ENCODE data around the gene FAM89A. TPM values are rescaled to one million over a fixed set of nuclear protein-coding genes. Genes with fewer than 3 reads are reported as not detected.
"Not testable (repeated sequence)": the region's sequence is repeated elsewhere in the genome, so short reads cannot be mapped to it uniquely, and the experiment has no call there.

FAM89A gene
- total RNA-seq, 1 donor from 2014 or later, result 48.0 TPM

DNA sequence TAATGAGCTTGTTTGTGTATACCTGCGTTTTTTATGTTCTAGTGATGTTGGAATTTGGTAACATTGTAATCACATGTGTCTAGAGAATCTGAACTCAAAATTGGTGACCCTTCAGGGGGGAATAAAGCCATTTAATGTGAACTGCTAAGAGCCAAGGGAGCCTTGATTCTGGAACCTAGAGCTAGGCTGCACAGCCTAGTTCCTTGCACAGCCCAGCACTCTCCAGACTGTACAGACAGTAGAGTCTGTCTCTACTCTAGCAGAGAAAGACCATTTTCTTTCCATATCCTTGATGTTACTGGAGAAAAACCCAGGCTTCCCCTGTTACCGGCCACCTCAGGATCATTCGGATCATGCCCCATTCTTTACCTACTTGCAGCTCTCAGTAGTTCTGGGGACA, 52.6 kb downstream of the FAM89A start:
- no peak for DNase-seq (ENCODE audit: low spot score)
- H3K27ac Mint-ChIP-seq (ENCODE audit: unreplicated experiment), result no peak overlapping the region
- peaks cover 15% of the 10 kb centered on the region for H3K36me3 Mint-ChIP-seq (ENCODE audit: low read depth, unreplicated experiment)
- H3K27me3 Mint-ChIP-seq (ENCODE audit: unreplicated experiment), result peaks cover 6% of the 10 kb centered on the region
- no peak for TF ChIP-seq CTCF (IDR thresholded peaks at IDR 0.05; ENCODE audit: unreplicated experiment)
- H3K4me1 Mint-ChIP-seq (ENCODE audit: unreplicated experiment), result peaks cover 22% of the 10 kb centered on the region
- H3K4me3 Mint-ChIP-seq (ENCODE audit: unreplicated experiment), result no peak overlapping the region
- no peaks in the 10 kb centered on the region for H3K9me3 Mint-ChIP-seq (ENCODE audit: unreplicated experiment)

- Mint-ChIP-seq H3K36me3 (ENCODE audit: low read depth, unreplicated experiment) (peaks cover 11% of the 10 kb centered on the region), H3K9me3 (ENCODE audit: unreplicated experiment) (no peaks in the 10 kb centered on the region), H3K4me1 (ENCODE audit: unreplicated experiment) (peaks cover 22% of the 10 kb centered on the region), H3K4me3 (ENCODE audit: unreplicated experiment) (no peak overlapping the region), H3K27me3 (ENCODE audit: unreplicated experiment) (peaks cover 6% of the 10 kb centered on the region), H3K27ac (ENCODE audit: unreplicated experiment) (no peak overlapping the region)
- TF ChIP-seq CTCF (IDR thresholded peaks at IDR 0.05; ENCODE audit: unreplicated experiment), result no peak
- no peak for DNase-seq (ENCODE audit: low spot score)
Measured at GRCh38 chr1:230986976-230987375, 53.1 kb downstream of the FAM89A start.

DNA sequence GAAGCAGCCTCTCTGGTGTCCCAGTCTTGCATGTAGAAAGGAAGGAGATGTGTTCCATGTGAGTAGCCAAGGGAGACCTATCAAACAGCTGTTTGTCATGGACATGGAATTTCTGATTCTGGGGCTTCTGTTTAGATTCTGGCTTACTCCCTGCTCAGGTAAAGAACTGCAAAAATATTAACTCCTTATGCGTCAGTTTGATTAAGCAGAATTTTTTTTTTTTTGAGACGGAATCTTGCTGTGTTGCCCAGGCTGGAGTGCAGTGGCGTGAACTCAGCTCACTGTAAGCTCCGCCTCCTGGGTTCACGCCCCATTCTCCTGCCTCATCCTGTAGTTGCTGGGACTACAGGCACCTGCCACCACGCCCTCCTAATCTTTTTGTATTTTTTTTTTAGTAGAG, 54.3 kb downstream of the FAM89A start:
- no peak for TF ChIP-seq CTCF (IDR thresholded peaks at IDR 0.05; ENCODE audit: unreplicated experiment)
- no peak for DNase-seq (ENCODE audit: low spot score)
- Mint-ChIP-seq H3K9me3 (ENCODE audit: unreplicated experiment) (no peaks in the 10 kb centered on the region), H3K27me3 (ENCODE audit: unreplicated experiment) (peaks cover 6% of the 10 kb centered on the region), H3K4me3 (ENCODE audit: unreplicated experiment) (no peak overlapping the region), H3K4me1 (ENCODE audit: unreplicated experiment) (peaks cover 22% of the 10 kb centered on the region), H3K27ac (ENCODE audit: unreplicated experiment) (no peak overlapping the region), H3K36me3 (ENCODE audit: low read depth, unreplicated experiment) (peaks cover 8% of the 10 kb centered on the region)

- Mint-ChIP-seq H3K4me1 (ENCODE audit: unreplicated experiment) (peaks cover 25% of the 10 kb centered on the region), H3K4me3 (ENCODE audit: unreplicated experiment) (peak overlapping the region; percentile 85)
- not testable (repeated sequence) for DNase-seq (ENCODE audit: low spot score); H3K36me3 Mint-ChIP-seq (ENCODE audit: low read depth, unreplicated experiment); H3K9me3 Mint-ChIP-seq (ENCODE audit: unreplicated experiment); H3K27me3 Mint-ChIP-seq (ENCODE audit: unreplicated experiment); H3K27ac Mint-ChIP-seq (ENCODE audit: unreplicated experiment)
Measured at GRCh38 chr1:230984622-230985515, 55.2 kb downstream of the FAM89A start.

DNA sequence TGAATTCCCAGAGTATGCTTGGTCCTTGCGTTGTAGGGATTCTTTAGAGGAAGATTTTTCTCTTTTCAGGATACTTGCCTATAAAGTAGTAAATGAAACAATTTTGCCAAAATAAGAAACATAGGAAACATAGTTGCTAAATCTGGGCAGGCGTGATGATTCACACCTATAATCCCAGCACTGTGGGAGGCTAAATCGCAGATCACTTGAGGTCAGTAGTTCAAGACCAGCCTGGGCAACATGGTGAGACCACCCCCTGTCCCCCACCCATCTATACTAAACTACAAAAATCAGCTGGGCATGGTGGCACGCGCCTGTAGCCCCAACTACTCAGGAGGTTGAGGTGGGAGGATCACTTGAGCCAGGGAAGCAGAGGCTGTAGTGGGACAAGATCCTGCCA, 56.2 kb downstream of the FAM89A start:
- DNase-seq (ENCODE audit: low spot score), result no peak
- no peak for TF ChIP-seq CTCF (IDR thresholded peaks at IDR 0.05; ENCODE audit: unreplicated experiment)
- Mint-ChIP-seq H3K9me3 (ENCODE audit: unreplicated experiment) (no peaks in the 10 kb centered on the region), H3K27ac (ENCODE audit: unreplicated experiment) (no peak overlapping the region), H3K36me3 (ENCODE audit: low read depth, unreplicated experiment) (peaks cover 8% of the 10 kb centered on the region), H3K4me3 (ENCODE audit: unreplicated experiment) (peak overlapping the region; percentile 85), H3K4me1 (ENCODE audit: unreplicated experiment) (peaks cover 30% of the 10 kb centered on the region), H3K27me3 (ENCODE audit: unreplicated experiment) (peaks cover 12% of the 10 kb centered on the region)
